CMK (cell line): Measurements from ENCODE around the gene DIDO1.
A peak's percentile ranks its signal among the peaks of the same experiment; 100 is the strongest.

Source experiments
- DNase-seq: peaks from one replicate; pipeline ENCODE4 v3.0.0-alpha.2; 2010; ENCODE audit warnings: low read depth

DIDO1 gene

GRCh38 chr20:62951143-62951895 lies 25.0 kb upstream of the DIDO1 start:
- no peak for DNase-seq

- no peak for DNase-seq
Measured at GRCh38 chr20:62950741-62951140, 24.4 kb upstream of the DIDO1 start.

- no peak for DNase-seq
Measured at GRCh38 chr20:62949962-62950361, 23.7 kb upstream of the DIDO1 start.

GRCh38 chr20:62949153-62949821 lies 23.0 kb upstream of the DIDO1 start:
- no peak for DNase-seq

GRCh38 chr20:62947532-62948300 lies 21.4 kb upstream of the DIDO1 start:
- no peak for DNase-seq

- no peak for DNase-seq
Measured at GRCh38 chr20:62946918-62947317, 20.6 kb upstream of the DIDO1 start.

GRCh38 chr20:62945771-62946339 lies 19.6 kb upstream of the DIDO1 start:
- DNase-seq = no peak

- DNase-seq = no peak
Measured at GRCh38 chr20:62944746-62945145, 18.4 kb upstream of the DIDO1 start.

- DNase-seq = no peak
Measured at GRCh38 chr20:62944184-62944583, 17.9 kb upstream of the DIDO1 start.

- no peak for DNase-seq
Measured at GRCh38 chr20:62943396-62943795, 17.1 kb upstream of the DIDO1 start.

- DNase-seq = no peak
Measured at GRCh38 chr20:62942456-62942855, 16.2 kb upstream of the DIDO1 start.

- DNase-seq = no peak
Measured at GRCh38 chr20:62941792-62942191, 15.5 kb upstream of the DIDO1 start.

GRCh38 chr20:62940875-62941274 lies 14.6 kb upstream of the DIDO1 start:
- no peak for DNase-seq

GRCh38 chr20:62938105-62938888 lies 12.0 kb upstream of the DIDO1 start, which contains the start of gene GID8:
Gene GID8, plus strand, starts transcription at chr20:62938147. Its CDS starts 3,356 bp downstream, at chr20:62941503.
- no peak for DNase-seq

- DNase-seq = peak; percentile 93
Measured at GRCh38 chr20:62937268-62938104, 11.2 kb upstream of the DIDO1 start.

- DNase-seq = no peak
Measured at GRCh38 chr20:62935968-62936585, 9.8 kb upstream of the DIDO1 start.

- no peak for DNase-seq
Measured at GRCh38 chr20:62935204-62935967, 9.1 kb upstream of the DIDO1 start.

- no peak for DNase-seq
Measured at GRCh38 chr20:62933966-62934365, 7.7 kb upstream of the DIDO1 start.

GRCh38 chr20:62931464-62931863 lies 5.2 kb upstream of the DIDO1 start:
- no peak for DNase-seq
